Left ventricle myocardium inferior (tissue), 1 donor: ENCODE data around the gene GAL3ST1. TPM values are rescaled to one million over a fixed set of nuclear protein-coding genes. Genes with fewer than 3 reads are reported as not detected.
A peak's percentile ranks its signal among the peaks of the same experiment; 100 is the strongest.

Experiments
- DNase-seq: peaks from one replicate; pipeline ENCODE4 v3.0.0-alpha.2; 2020
- H3K27ac ChIP-seq: fragments of 200-600 bp; replicated peaks from 2 replicates; pipeline ENCODE4 v1.8.0; 2021
- H3K27me3 ChIP-seq: fragments of 200-600 bp; 2 replicates; pipeline ENCODE4 v1.8.0; 2021; ENCODE audit warnings: low read depth
- H3K36me3 ChIP-seq: fragments of 200-600 bp; 2 replicates; pipeline ENCODE4 v1.8.0; 2021
- H3K4me1 ChIP-seq: fragments of 200-600 bp; 2 replicates; pipeline ENCODE4 v1.8.0; 2021
- H3K4me3 ChIP-seq: fragments of 200-600 bp; 2 replicates; pipeline ENCODE4 v1.8.0; 2021; ENCODE audit warnings: mild to moderate bottlenecking, moderate library complexity
- H3K9me3 ChIP-seq: fragments of 200-600 bp; replicated peaks from 2 replicates; pipeline ENCODE4 v1.8.0; 2021
- CTCF ChIP-seq: fragments of 200-600 bp; IDR thresholded peaks from 2 replicates; pipeline ENCODE4 v1.8.0; 2021; ENCODE audit warnings: antibody characterized with exemption, mild to moderate bottlenecking, borderline replicate concordance
- intact Hi-C: fragments of 100-400 bp; cut with micrococcal nuclease; formaldehyde crosslinking; loops from one replicate; pipeline ENCODE4 v1.11.0; 2022
- total RNA-seq: library from RNA; stranded (reverse); fragmentation: NEBNext Ultra II Directional; extraction: Animal tissue kit (Norgen Biotek cat#: 25700); gene quantifications from one replicate; pipeline ENCODE4 v1.2.1, GENCODE V29; 2021
- donor health status: DM: no; HTN: yes; CAD: no; lungs with severe emphysema.

The GAL3ST1 gene
- total RNA-seq, 1 donor from 2014 or later: 0.16 TPM

DNA sequence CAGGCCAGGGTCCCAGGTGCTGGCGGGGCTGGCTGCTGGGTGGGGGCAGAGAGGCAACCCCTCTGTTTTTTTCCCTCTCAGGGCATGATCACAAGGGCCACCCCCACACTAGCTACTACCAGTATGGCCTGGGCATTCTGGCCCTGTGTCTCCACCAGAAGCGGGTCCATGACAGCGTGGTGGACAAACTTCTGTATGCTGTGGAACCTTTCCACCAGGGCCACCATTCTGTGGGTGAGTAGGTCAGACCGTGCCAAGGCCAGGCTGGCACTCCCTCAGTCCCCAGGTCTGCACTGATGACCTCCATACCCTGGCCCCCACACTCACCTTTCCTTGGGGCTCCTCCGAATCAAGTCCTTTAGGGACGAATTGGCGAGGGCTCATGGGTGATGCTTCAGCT lies 39.8 kb upstream of the GAL3ST1 start:
- Histone ChIP-seq H3K4me3 (no peak overlapping the region), H3K4me1 (peaks cover 11% of the 10 kb centered on the region), H3K27ac (no peak overlapping the region), H3K36me3 (peaks cover 74% of the 10 kb centered on the region), H3K9me3 (no peaks in the 10 kb centered on the region), H3K27me3 (no peaks in the 10 kb centered on the region)
- no peak for DNase-seq
- intact Hi-C loops: no loop called here
- no peak for TF ChIP-seq CTCF

DNA sequence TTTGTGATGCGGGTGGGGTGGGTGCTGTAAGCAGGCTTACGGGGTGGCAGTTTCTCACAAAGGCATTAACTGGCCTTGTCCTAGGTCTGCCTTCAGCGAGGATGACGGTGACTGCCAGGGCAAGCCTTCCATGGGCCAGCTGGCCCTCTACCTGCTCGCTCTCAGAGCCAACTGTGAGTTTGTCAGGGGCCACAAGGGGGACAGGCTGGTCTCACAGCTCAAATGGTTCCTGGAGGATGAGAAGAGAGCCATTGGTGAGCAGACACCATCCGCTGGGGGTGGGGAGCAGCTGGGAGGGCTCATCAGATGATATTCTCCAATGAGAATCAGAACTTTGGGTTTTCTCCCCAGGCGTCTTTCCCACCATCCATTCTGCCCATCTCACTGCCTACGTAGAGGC lies 38.3 kb upstream of the GAL3ST1 start:
- Histone ChIP-seq H3K27me3 (no peaks in the 10 kb centered on the region), H3K9me3 (no peaks in the 10 kb centered on the region), H3K27ac (no peak overlapping the region), H3K4me3 (no peak overlapping the region), H3K36me3 (peaks cover 60% of the 10 kb centered on the region), H3K4me1 (peaks cover 25% of the 10 kb centered on the region)
- TF ChIP-seq CTCF: no peak
- intact Hi-C loops: no loop called here
- DNase-seq: no peak

- Histone ChIP-seq H3K27ac (no peak overlapping the region), H3K4me1 (peaks cover 40% of the 10 kb centered on the region), H3K9me3 (no peaks in the 10 kb centered on the region), H3K4me3 (no peak overlapping the region), H3K36me3 (peaks cover 52% of the 10 kb centered on the region), H3K27me3 (no peaks in the 10 kb centered on the region)
- intact Hi-C loops: no loop called here
- DNase-seq: no peak
- no peak for TF ChIP-seq CTCF
Observed at GRCh38 chr22:30611197-30611596, 36.7 kb upstream of the GAL3ST1 start.

GRCh38 chr22:30610299-30610698 lies 35.8 kb upstream of the GAL3ST1 start:
- intact Hi-C loops: no loop called here
- no peak for DNase-seq
- Histone ChIP-seq H3K36me3 (peaks cover 44% of the 10 kb centered on the region), H3K9me3 (no peaks in the 10 kb centered on the region), H3K4me1 (peaks cover 49% of the 10 kb centered on the region), H3K27me3 (no peaks in the 10 kb centered on the region), H3K4me3 (no peak overlapping the region), H3K27ac (peak overlapping the region; percentile 88)
- TF ChIP-seq CTCF: no peak

DNA sequence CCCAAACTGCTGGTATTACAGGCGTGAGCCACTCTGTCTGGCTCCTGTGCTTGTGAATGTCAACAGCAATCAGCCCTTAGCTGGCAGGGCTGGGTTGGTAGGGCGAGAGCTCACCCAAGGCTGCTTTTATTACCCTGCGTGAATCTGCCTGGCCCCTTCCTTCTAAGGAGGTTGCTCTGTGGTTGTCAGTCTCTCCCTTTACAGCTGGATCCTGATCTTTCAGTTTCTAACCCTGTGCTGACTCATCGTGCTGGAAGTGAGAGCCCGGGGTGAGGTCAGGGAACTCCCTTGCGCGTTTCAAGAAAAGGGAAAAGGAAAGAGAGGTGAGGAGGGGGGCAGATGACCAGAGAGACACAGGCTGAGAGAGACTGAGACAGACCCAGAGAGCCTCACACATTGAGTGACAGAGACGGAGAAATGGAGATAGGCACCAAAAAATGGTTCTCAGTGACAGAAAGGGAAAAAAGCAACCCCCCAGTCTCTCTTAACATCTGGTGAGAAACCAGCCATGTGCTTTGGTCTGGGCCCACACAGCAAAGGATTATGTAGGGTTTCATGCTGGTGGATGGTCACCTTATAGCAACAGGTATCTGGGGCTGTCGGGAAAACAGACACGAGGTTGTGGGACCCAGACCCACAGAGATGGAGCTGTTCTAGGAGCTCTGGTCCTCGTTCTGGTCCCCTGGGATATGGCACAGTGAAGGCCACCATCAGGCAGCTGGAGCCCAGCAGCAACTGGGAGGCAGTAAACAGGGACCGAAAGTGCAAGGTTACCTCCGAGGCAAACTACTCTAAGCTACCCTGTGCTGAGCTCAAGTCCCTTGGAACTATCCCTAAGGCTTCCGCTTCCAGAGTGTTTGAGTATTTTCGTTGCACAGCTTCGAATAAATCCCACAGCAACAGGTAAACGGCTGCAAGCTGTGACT lies 35.1 kb upstream of the GAL3ST1 start:
- peaks cover 36% of the 10 kb centered on the region for H3K36me3 ChIP-seq
- H3K4me1 ChIP-seq: peaks cover 51% of the 10 kb centered on the region
- H3K27me3 ChIP-seq: no peaks in the 10 kb centered on the region
- peak overlapping the region; percentile 88 for H3K27ac ChIP-seq
- intact Hi-C loops: no loop called here
- no peak for TF ChIP-seq CTCF
- peak overlapping the region; percentile 79 for H3K4me3 ChIP-seq
- H3K9me3 ChIP-seq: no peaks in the 10 kb centered on the region
- peak; percentile 33 for DNase-seq
